Mesendoderm (in vitro differentiated cells): ENCODE measurements around the gene COLEC11.
"Not testable (repeated sequence)": the region's sequence is repeated elsewhere in the genome, so short reads cannot be mapped to it uniquely, and the experiment has no call there.

ENCODE experiments used
- DNase-seq: peaks from one replicate; pipeline ENCODE4 v3.0.0; 2013
- H2AK5ac ChIP-seq: 2 replicates; pipeline ENCODE4 v1.6.1; 2013; ENCODE audit warnings: low read length, inconsistent platforms
- H2BK120ac ChIP-seq: 2 replicates; pipeline ENCODE4 v1.6.1; 2013; ENCODE audit warnings: low read depth, mild to moderate bottlenecking, low read length, moderate library complexity, mixed read lengths
- H2BK15ac ChIP-seq: replicated peaks from 2 replicates; pipeline ENCODE4 v1.6.1; 2013; ENCODE audit warnings: low read depth, mild to moderate bottlenecking, moderate library complexity
- H2BK5ac ChIP-seq: 2 replicates; pipeline ENCODE4 v1.6.1; 2013; ENCODE audit warnings: low read length, inconsistent platforms
- H3K18ac ChIP-seq: 2 replicates; pipeline ENCODE4 v1.6.1; 2013; ENCODE audit warnings: mild to moderate bottlenecking, low read length, mixed read lengths
- H3K23ac ChIP-seq: one replicate; pipeline ENCODE4 v1.6.1; 2013; ENCODE audit warnings: low read length
- H3K27ac ChIP-seq: 2 replicates; pipeline ENCODE4 v1.5.1; 2013; ENCODE audit warnings: low read depth, mild to moderate bottlenecking, inconsistent platforms, low read length, moderate library complexity
- H3K27me3 ChIP-seq: 2 replicates; pipeline ENCODE4 v1.6.1; 2013; ENCODE audit warnings: low read length, control low read depth, mild to moderate bottlenecking, inconsistent platforms; ENCODE audit not compliant: insufficient read depth, poor library complexity
- H3K36me3 ChIP-seq: 2 replicates; pipeline ENCODE4 v1.6.1; 2013; ENCODE audit warnings: low read length, inconsistent platforms; ENCODE audit not compliant: control insufficient read depth, insufficient read depth
- H3K4ac ChIP-seq: one replicate; pipeline ENCODE4 v1.6.1; 2013; ENCODE audit warnings: low read depth, mild to moderate bottlenecking, low read length, moderate library complexity
- H3K4me1 ChIP-seq: 2 replicates; pipeline ENCODE4 v1.6.1; 2013; ENCODE audit warnings: low read depth, low read length, inconsistent platforms; ENCODE audit not compliant: control insufficient read depth
- H3K4me2 ChIP-seq: 2 replicates; pipeline ENCODE4 v1.6.1; 2013; ENCODE audit warnings: low read length
- H3K4me3 ChIP-seq: 2 replicates; pipeline ENCODE4 v1.5.1; 2013; ENCODE audit warnings: mild to moderate bottlenecking, low read length
- H3K56ac ChIP-seq: one replicate; pipeline ENCODE4 v1.6.1; 2013; ENCODE audit warnings: low read length
- H3K79me1 ChIP-seq: 2 replicates; pipeline ENCODE4 v1.6.1; 2013; ENCODE audit warnings: low read length, inconsistent platforms
- H3K79me2 ChIP-seq: 2 replicates; pipeline ENCODE4 v1.6.1; 2013; ENCODE audit warnings: mild to moderate bottlenecking, low read length; ENCODE audit not compliant: control insufficient read depth, insufficient read depth
- H3K9ac ChIP-seq: 2 replicates; pipeline ENCODE4 v1.6.1; 2013; ENCODE audit warnings: low read length, inconsistent platforms
- H4K5ac ChIP-seq: one replicate; pipeline ENCODE4 v1.6.1; 2013; ENCODE audit warnings: low read length
- H4K8ac ChIP-seq: one replicate; pipeline ENCODE4 v1.6.1; 2013; ENCODE audit warnings: low read depth, mild to moderate bottlenecking, control low read depth, low read length, moderate library complexity
- WGBS: extraction: QIAGEN DNeasy Blood & Tissue Kit; methylation state at CpG from one replicate; pipeline ENCODE4 v1.1.7; 2013; ENCODE audit warnings: low lambda C conversion rate, missing lambda C conversion rate; ENCODE audit not compliant: insufficient coverage; ENCODE audit errors: extremely low coverage; 5-methylcytosine and 5-hydroxymethylcytosine counted together

The COLEC11 gene

DNA sequence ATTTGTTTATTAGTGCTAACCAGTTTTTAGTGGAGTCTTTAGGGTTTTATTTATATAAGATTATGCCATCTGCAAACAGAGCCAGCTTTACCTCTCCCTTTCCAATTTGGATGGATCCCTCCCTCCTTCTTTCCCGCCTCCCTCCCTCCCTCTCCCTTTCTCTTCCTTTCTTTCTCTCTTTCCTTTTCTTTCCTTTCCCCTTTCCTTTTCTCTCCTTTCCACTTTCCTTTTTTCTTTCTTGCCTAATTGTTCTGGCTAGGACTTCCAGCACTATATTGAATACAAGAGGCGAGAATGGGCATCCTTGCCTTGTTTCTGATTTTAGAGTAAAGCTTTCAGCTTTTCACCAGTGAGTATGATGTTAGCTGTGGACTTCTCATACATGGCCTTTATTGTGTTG lies 24.1 kb downstream of the COLEC11 start:
- Histone ChIP-seq H3K4me1 (no peaks in the 10 kb centered on the region), H3K9ac (no peak overlapping the region), H4K8ac (no peak overlapping the region), H3K79me2 (no peaks in the 10 kb centered on the region), H3K4ac (no peak overlapping the region), H3K18ac (no peak overlapping the region), H3K4me3 (no peak overlapping the region), H3K56ac (no peak overlapping the region), H3K4me2 (no peak overlapping the region), H2BK120ac (no peak overlapping the region), H2BK15ac (no peak overlapping the region), H2AK5ac (no peak overlapping the region), H3K36me3 (no peaks in the 10 kb centered on the region), H3K27ac (no peak overlapping the region), H3K79me1 (no peaks in the 10 kb centered on the region), H3K23ac (no peak overlapping the region), H4K5ac (no peak overlapping the region), H2BK5ac (no peak overlapping the region), H3K27me3 (no peaks in the 10 kb centered on the region)
- no CpG with 5 or more reads among the region's 2 CpGs for WGBS
- DNase-seq, result no peak

DNA sequence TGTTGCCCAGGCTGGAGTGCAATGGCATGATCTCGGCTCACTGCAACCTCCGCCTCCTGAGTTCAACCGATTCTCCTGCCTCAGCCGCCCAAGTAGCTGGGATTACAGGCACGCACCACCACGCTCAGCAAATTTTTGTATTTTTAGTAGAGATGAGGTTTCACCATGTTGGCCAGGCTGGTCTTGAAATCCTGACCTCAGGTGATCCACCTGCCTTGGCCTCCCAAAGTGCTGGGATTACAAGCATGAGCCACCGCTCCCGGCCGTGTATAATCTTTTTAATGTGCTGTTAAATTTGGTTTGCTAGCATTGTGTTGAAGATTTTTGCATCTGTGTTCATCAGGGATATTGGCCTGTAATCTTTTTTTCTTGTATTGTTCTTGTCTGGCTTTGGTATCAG lies 24.7 kb downstream of the COLEC11 start:
- H2BK120ac ChIP-seq, H3K79me2 ChIP-seq, H2AK5ac ChIP-seq, H3K4me2 ChIP-seq, H3K18ac ChIP-seq, H4K5ac ChIP-seq, H4K8ac ChIP-seq, H3K36me3 ChIP-seq, DNase-seq, H3K23ac ChIP-seq, H3K4me1 ChIP-seq, H3K4me3 ChIP-seq, H3K56ac ChIP-seq, H3K9ac ChIP-seq, H3K79me1 ChIP-seq, H3K27ac ChIP-seq, H2BK5ac ChIP-seq, H3K4ac ChIP-seq, H3K27me3 ChIP-seq, H2BK15ac ChIP-seq: not testable (repeated sequence)
- WGBS, result no CpG with 5 or more reads among the region's 9 CpGs

DNA sequence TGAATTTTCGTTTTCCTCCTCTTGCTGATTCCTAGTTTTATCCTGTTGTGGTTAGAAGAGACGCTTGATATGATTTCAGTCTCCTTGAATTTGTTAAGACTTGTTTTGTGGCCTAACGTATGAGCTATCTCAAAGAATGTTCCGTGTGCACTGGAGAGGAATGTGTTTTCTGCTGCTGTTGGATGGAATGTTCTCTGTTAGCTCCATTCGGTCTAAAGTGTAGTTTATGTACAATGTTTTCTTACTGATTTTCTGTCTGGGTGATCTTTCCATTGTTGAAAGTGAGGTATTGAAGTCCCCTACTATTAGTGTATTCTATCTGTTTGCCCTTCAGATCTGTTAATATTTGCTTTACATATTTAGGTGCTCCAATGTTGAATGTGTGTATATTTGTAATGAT lies 25.9 kb downstream of the COLEC11 start:
- H3K27me3 ChIP-seq, result no peaks in the 10 kb centered on the region
- H3K56ac ChIP-seq, result no peak overlapping the region
- H3K36me3 ChIP-seq, result no peaks in the 10 kb centered on the region
- no peak overlapping the region for H2BK5ac ChIP-seq
- H3K4ac ChIP-seq, result no peak overlapping the region
- no peak overlapping the region for H2BK120ac ChIP-seq
- no peak overlapping the region for H3K18ac ChIP-seq
- H4K5ac ChIP-seq, result no peak overlapping the region
- H2AK5ac ChIP-seq, result no peak overlapping the region
- no peak for DNase-seq
- H3K27ac ChIP-seq, result no peak overlapping the region
- no peaks in the 10 kb centered on the region for H3K4me1 ChIP-seq
- no peak overlapping the region for H4K8ac ChIP-seq
- no peaks in the 10 kb centered on the region for H3K79me1 ChIP-seq
- H3K4me3 ChIP-seq, result no peak overlapping the region
- H3K9ac ChIP-seq, result no peak overlapping the region
- H3K79me2 ChIP-seq, result no peaks in the 10 kb centered on the region
- no CpG with 5 or more reads among the region's 5 CpGs for WGBS
- no peak overlapping the region for H3K4me2 ChIP-seq
- H2BK15ac ChIP-seq, result no peak overlapping the region
- H3K23ac ChIP-seq, result no peak overlapping the region

DNA sequence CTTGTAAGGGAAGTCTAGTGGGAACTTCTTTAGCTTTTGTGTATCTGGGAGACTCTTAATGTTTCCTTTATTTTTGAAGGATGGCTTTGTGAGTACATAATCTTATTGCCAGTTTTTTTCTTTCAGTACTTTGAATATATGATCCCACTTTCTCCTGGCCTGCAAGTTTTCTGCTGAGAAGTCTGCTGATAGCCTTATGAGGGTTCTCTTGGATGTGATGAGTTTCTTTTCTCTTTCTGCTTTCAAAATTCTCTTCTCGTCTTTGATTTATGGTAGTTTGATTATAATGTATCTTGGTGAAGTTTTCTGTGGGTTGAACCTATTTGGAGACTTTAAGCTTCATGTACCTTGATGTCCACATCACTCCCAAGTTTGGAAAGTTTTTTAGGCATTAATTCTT lies 28.1 kb downstream of the COLEC11 start:
- H3K4ac ChIP-seq, result no peak overlapping the region
- no peaks in the 10 kb centered on the region for H3K79me2 ChIP-seq
- no peak overlapping the region for H2BK120ac ChIP-seq
- WGBS, result no CpG with 5 or more reads among the region's 1 CpG
- H3K79me1 ChIP-seq, result no peaks in the 10 kb centered on the region
- DNase-seq, result no peak
- no peak overlapping the region for H2BK15ac ChIP-seq
- H3K23ac ChIP-seq, result no peak overlapping the region
- no peak overlapping the region for H2BK5ac ChIP-seq
- no peak overlapping the region for H3K18ac ChIP-seq
- no peaks in the 10 kb centered on the region for H3K36me3 ChIP-seq
- no peak overlapping the region for H2AK5ac ChIP-seq
- H4K8ac ChIP-seq, result no peak overlapping the region
- H3K27me3 ChIP-seq, result no peaks in the 10 kb centered on the region
- no peak overlapping the region for H4K5ac ChIP-seq
- H3K27ac ChIP-seq, result no peak overlapping the region
- no peak overlapping the region for H3K9ac ChIP-seq
- H3K4me3 ChIP-seq, result no peak overlapping the region
- no peaks in the 10 kb centered on the region for H3K4me1 ChIP-seq
- no peak overlapping the region for H3K4me2 ChIP-seq
- H3K56ac ChIP-seq, result no peak overlapping the region

DNA sequence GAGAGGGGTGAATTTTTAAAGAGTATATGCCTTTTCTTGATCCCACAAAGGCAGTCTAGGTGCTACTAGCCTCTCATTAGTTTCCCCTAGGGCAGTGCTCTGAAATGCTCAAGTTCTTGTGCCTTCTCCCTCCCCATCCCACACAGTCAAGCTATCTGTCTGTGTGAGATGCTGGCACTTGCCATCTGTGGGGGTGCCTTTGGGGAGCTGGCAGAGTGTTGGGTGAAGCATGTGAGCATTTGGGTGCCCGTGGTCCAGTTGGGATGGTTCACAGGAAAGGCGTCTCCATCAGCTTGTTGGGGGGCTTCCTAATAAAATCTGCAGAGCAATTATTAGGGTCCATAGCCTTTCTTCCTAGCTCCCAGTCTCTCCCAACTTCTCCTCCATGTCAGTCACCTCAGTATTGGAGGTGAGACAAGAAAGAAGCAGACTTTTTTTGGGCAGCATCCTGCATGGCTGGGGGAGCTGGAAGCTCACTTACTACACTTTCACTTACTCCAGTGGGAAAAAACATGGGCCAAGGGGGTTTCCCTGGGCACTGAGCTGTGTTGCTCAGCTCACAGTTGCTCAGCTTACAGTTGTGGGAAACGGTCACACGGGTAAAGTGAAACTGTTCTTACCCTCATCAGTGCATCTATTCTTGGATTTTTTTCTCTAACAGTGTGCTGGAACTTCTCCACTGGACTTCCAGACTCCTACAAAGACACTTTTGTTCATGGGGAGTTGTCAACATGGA lies 29.3 kb downstream of the COLEC11 start:
- Histone ChIP-seq H3K36me3 (no peaks in the 10 kb centered on the region), H3K4me1 (no peaks in the 10 kb centered on the region), H4K8ac (no peak overlapping the region), H3K4me2 (no peak overlapping the region), H3K27me3 (no peaks in the 10 kb centered on the region), H2BK120ac (no peak overlapping the region), H2BK15ac (no peak overlapping the region), H3K9ac (no peak overlapping the region), H3K56ac (no peak overlapping the region), H3K27ac (no peak overlapping the region), H2BK5ac (no peak overlapping the region), H4K5ac (no peak overlapping the region), H3K79me1 (no peaks in the 10 kb centered on the region), H3K79me2 (no peaks in the 10 kb centered on the region), H3K4me3 (no peak overlapping the region), H3K18ac (no peak overlapping the region), H3K23ac (no peak overlapping the region), H2AK5ac (no peak overlapping the region), H3K4ac (no peak overlapping the region)
- no CpG with 5 or more reads among the region's 4 CpGs for WGBS
- DNase-seq, result no peak

DNA sequence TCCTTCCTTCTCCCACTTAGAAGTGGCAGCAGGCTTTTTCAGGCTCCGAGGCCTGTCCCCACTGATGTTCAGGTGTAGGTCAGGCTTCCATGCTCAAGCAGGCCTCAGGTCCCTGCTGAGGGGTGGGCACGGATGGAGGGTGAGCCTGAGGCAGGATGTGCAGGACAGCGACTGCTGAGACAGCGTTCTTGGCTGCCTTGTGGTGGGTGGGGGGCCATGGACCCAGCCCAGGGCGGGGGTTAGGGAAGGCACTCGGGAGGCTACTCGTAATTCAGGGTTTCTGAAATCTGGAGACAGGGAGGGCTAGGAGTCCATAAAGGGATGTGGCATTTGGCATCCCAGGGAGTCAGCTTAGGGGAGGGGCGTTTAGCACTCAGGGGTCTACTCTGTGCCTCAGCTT lies 30.3 kb downstream of the COLEC11 start:
- H3K79me1 ChIP-seq, result no peaks in the 10 kb centered on the region
- H3K9ac ChIP-seq, result no peak overlapping the region
- no peak overlapping the region for H2BK120ac ChIP-seq
- H3K56ac ChIP-seq, result no peak overlapping the region
- no peaks in the 10 kb centered on the region for H3K4me1 ChIP-seq
- no peak overlapping the region for H2BK15ac ChIP-seq
- no peak overlapping the region for H2BK5ac ChIP-seq
- H4K8ac ChIP-seq, result no peak overlapping the region
- DNase-seq, result no peak
- H3K4me2 ChIP-seq, result no peak overlapping the region
- no peak overlapping the region for H3K27ac ChIP-seq
- no CpG with 5 or more reads among the region's 8 CpGs for WGBS
- H4K5ac ChIP-seq, result no peak overlapping the region
- H3K23ac ChIP-seq, result no peak overlapping the region
- no peak overlapping the region for H2AK5ac ChIP-seq
- H3K79me2 ChIP-seq, result no peaks in the 10 kb centered on the region
- H3K18ac ChIP-seq, result no peak overlapping the region
- no peak overlapping the region for H3K4me3 ChIP-seq
- no peaks in the 10 kb centered on the region for H3K36me3 ChIP-seq
- no peak overlapping the region for H3K4ac ChIP-seq
- no peaks in the 10 kb centered on the region for H3K27me3 ChIP-seq
